Measurements from ENCODE around the gene SNRPA.

- TF ChIP-seq CTCF (IDR thresholded peaks at IDR 0.05): no peak
- TF ChIP-seq EZH2 (IDR thresholded peaks at IDR 0.05; ENCODE audit: borderline replicate concordance, insufficient read depth, low read depth, low read length, poor library complexity, severe bottlenecking): no peak
Measured at GRCh38 chr19:40780582-40780981, 29.6 kb downstream of the SNRPA start.

Data from B cell (primary cell).